Prostate gland (tissue), 2 donors: Measurements from ENCODE around the gene OS9.

Experiments used
- POLR2A ChIP-seq: fragments of 450-650 bp; IDR thresholded peaks from one replicate; pipeline ENCODE4 v1.6.1; 2016; ENCODE audit warnings: antibody characterized with exemption, mild to moderate bottlenecking
- TF ChIP-seq, protein P1 (sequence below), 4 experiments: fragments of 200-600 bp in 2 of 4; fragments of 450-650 bp in 2 of 4; sonication (generic) in 2 of 4; IDR thresholded peaks; 1 replicate in 3 of 4; 2 replicates in 1 of 4; pipeline ENCODE4 v1.5.1; 2016 to 2019; ENCODE audit warnings: antibody characterized with exemption in 4 of 4, mild to moderate bottlenecking in 2 of 4, moderate library complexity in 2 of 4

DNA sequence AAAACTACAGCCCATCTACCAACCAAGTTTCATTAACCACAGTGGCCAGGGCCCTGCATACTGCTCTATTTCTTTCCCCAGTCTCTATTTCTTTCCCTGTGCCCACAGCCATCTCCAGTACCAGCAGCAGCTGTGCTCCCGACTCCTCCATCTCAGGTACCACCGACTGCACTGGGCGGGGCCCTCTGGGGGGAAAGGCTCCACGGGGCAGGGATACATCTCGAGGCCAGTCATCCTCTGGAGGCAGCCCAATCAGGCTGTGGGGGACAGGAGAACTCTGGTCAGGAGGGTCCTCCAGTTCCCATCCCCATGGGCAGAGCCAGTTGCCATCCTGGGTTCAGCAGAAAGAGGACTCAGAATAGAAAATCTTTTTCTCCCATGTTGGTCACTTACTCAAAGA, 55.1 kb downstream of the OS9 start:
- TF ChIP-seq, protein P1, sequence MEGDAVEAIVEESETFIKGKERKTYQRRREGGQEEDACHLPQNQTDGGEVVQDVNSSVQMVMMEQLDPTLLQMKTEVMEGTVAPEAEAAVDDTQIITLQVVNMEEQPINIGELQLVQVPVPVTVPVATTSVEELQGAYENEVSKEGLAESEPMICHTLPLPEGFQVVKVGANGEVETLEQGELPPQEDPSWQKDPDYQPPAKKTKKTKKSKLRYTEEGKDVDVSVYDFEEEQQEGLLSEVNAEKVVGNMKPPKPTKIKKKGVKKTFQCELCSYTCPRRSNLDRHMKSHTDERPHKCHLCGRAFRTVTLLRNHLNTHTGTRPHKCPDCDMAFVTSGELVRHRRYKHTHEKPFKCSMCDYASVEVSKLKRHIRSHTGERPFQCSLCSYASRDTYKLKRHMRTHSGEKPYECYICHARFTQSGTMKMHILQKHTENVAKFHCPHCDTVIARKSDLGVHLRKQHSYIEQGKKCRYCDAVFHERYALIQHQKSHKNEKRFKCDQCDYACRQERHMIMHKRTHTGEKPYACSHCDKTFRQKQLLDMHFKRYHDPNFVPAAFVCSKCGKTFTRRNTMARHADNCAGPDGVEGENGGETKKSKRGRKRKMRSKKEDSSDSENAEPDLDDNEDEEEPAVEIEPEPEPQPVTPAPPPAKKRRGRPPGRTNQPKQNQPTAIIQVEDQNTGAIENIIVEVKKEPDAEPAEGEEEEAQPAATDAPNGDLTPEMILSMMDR (IDR thresholded peaks at IDR 0.05), result no peak
- no peak for TF ChIP-seq POLR2A
